HG02973 (cell line): ENCODE measurements around the gene RETNLB.

Experiments used
- ATAC-seq: cut with Tn5 transposase; IDR thresholded peaks from one replicate; pipeline ENCODE4 v1.9.1; 2021; ENCODE audit warnings: moderate library complexity; ENCODE audit not compliant: unreplicated experiment

Gene RETNLB

GRCh38 chr3:108757404-108757982, at the start of gene RETNLB:
Gene RETNLB, minus strand, starts transcription at chr3:108757410. Its CDS starts 225 bp downstream, at chr3:108757185.
- ATAC-seq = no peak

GRCh38 chr3:108806316-108806715, 49.1 kb upstream of the RETNLB start:
- no peak for ATAC-seq

GRCh38 chr3:108804966-108805365, 47.8 kb upstream of the RETNLB start:
- ATAC-seq = no peak

DNA sequence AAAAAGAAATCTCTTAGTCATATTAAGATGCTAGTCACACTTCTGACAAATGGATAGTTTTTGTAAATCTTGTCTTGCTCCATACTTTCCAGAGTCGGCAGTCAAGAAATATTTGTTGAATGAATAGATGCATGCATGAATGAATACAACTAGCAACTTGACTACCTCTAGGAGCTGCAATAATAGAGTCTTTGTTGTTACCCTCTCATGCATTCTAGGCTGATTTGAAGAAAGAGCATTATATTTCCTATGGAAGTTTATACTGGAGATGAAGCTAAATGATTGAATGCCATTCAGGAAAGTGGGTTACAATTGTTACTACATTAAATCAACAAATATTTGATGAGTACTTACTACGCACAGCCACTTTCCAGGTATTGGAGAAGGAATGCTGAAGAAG, 47.2 kb upstream of the RETNLB start:
- ATAC-seq = no peak

- no peak for ATAC-seq
Measured at GRCh38 chr3:108791473-108791872, 34.3 kb upstream of the RETNLB start.

DNA sequence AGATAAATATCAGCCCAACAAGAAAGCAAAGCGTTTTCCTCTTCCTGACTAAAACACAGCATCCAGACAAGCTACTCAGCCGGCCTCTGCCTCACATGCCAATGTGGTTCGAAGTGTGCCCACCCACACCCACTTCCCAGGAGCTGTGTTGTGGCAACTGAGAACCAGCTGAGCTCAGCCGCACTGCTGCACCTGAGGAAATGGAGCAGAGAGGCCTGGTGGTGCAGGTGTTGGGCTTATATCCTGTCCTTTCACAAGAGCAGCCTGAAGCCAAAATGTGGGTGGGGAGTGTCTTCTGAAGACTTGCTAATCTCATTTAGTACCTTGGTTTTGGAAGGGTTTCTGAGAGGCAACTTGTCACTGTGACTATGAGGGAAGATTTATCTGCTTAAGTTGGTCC, 23.0 kb upstream of the RETNLB start:
- no peak for ATAC-seq

DNA sequence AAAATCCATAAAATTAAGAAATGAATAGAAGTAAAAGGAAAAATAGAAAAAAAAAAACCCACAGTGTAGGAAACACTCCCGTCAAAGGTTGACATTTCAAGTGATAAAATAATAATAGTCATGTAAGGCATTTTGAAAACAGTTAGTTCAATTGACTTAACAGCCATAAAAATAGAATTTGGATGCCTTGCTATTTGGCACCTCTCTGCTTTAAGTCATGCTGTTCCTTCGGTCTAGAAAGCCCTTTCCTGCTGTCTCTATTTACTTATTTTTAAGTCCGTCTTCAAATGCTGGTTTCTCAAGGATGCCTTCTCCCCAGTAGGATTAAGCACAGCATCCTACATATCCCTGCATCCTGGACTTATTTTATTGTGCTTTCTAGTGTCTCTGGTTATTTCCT, 22.3 kb upstream of the RETNLB start:
- no peak for ATAC-seq

GRCh38 chr3:108775649-108776048, 18.4 kb upstream of the RETNLB start:
- no peak for ATAC-seq

DNA sequence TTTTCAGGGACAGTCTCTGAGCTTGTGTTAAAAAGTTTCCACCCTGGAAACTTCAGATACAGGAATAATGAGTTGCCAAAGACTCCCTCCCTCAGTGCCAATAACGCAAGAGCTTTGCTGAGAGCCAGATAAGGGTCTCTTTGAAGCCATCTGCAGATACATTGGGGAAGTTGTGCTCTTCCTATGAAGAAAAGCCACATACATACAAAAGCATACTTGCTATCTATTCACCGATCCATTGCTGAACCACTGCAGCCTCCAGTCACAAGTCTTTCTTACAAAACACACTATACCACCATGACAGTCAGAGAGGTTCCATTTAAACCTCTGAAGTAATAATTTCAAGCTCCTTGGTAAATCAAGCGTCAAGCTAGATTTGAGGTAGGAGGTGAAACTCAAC, 10.0 kb upstream of the RETNLB start:
- ATAC-seq = no peak

- ATAC-seq = no peak
Measured at GRCh38 chr3:108755686-108756085, 1.5 kb downstream of the RETNLB start.

DNA sequence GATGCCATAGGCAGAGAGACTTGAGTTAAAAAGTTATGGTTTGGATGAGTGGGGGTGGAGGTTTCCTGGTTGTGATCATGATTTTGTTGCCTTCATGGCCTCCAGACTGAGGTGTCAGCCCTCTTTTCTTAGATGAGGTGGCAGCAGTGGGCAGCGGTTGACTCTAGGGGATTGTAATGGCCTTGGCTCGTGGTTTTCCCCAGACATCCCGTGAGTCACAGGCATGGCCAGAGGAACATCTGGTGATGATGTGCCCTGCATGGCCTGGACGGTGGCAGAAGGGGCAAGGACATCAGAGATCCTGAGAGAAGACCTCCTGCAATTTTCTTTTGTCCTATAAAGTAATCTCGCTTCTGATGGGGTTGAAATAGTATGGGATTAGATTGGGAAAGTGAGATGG, 12.4 kb downstream of the RETNLB start:
- ATAC-seq = no peak

- no peak for ATAC-seq
Measured at GRCh38 chr3:108742929-108743328, 14.3 kb downstream of the RETNLB start.

GRCh38 chr3:108736821-108737220, 20.4 kb downstream of the RETNLB start:
- ATAC-seq = no peak

GRCh38 chr3:108728934-108729333, 28.3 kb downstream of the RETNLB start:
- no peak for ATAC-seq

DNA sequence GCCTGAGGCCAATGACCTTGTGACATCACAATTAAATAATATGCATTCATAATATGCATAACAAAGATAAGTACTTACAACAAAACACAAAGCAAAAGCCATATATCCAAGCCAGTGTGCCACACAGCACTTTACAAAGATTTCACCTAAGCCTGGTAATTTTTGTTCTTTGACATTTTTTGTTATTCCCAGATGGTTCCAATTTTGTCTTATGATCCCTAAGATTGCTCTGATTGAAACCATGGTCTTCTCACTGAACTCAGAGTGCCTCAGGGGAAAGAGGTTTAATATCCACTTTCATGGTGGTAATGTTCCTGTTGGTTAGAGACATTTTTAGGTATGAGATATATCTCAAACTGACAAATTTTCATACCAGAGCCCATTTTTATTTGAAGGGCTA, 29.1 kb downstream of the RETNLB start:
- no peak for ATAC-seq

GRCh38 chr3:108724101-108724500, 33.1 kb downstream of the RETNLB start:
- no peak for ATAC-seq

- no peak for ATAC-seq
Measured at GRCh38 chr3:108722724-108723123, 34.5 kb downstream of the RETNLB start.

GRCh38 chr3:108719178-108719806, 37.9 kb downstream of the RETNLB start:
- ATAC-seq = no peak

DNA sequence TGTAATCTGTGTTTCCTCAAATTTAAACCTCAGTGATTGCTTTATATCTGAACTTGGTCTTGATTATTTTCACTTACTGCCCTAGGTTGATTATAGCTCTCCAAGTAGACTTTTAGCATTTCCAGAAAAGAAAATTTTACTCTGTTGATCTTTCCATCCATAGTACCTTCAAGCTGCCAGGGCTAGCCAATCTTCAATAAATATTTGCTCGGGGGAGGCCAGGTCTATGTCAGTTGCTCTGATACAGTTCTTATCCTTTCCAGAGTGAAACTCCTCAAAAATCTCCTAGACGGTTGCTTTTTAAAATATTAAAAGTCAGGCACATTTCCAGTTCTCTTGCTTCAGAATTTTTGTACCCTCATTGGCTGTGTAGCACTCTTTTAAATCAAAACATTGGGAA, 38.8 kb downstream of the RETNLB start:
- ATAC-seq = no peak

DNA sequence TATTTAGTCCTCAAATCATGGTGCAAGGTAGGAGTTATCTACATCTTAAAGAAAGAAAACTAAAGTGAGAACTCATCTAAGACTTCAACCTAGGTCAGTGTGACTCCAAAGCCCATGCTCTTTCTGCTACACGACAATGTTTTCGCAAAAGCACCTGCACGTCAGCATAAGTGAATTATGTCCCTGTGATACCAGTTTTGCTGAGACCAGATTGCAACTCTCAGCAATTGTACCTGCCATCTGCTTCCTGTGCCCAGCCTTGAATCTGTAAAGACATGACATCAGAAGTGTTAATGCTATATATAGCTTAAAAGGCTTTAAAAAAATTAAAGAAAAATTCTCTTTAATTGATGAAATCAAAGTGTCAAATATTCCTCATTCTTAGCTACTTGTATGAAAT, 43.4 kb downstream of the RETNLB start:
- no peak for ATAC-seq

GRCh38 chr3:108713009-108713516, 44.1 kb downstream of the RETNLB start:
- ATAC-seq = no peak
